Measurements from ENCODE around the gene FRMPD2.
"Not testable (repeated sequence)": the region's sequence is repeated elsewhere in the genome, so short reads cannot be mapped to it uniquely, and the experiment has no call there.

FRMPD2 gene

GRCh38 chr10:48126251-48126650 is 148.2 kb downstream of the FRMPD2 start:
- not testable (repeated sequence) for H3K4me1 ChIP-seq (ENCODE audit: control insufficient read depth, insufficient read depth, low read length); H3K36me3 ChIP-seq (ENCODE audit: control insufficient read depth in 2 of 2, insufficient read depth in 2 of 2, low read length in 2 of 2); H3K9me3 ChIP-seq (ENCODE audit: control insufficient read depth in 2 of 2, low read length in 2 of 2); H3K4me3 ChIP-seq (ENCODE audit: low read length in 2 of 2); H3K27me3 ChIP-seq (ENCODE audit: control insufficient read depth in 1 of 2, insufficient read depth in 2 of 2, low read length in 2 of 2); H3K9ac ChIP-seq (ENCODE audit: low read length in 2 of 2); H3K27ac ChIP-seq (ENCODE audit: low read length)

- not testable (repeated sequence) for H3K4me1 ChIP-seq (ENCODE audit: control insufficient read depth, insufficient read depth, low read length); H3K4me3 ChIP-seq (ENCODE audit: low read length in 2 of 2); H3K27me3 ChIP-seq (ENCODE audit: control insufficient read depth in 1 of 2, insufficient read depth in 2 of 2, low read length in 2 of 2); H3K9ac ChIP-seq (ENCODE audit: low read length in 2 of 2); H3K27ac ChIP-seq (ENCODE audit: low read length); H3K36me3 ChIP-seq (ENCODE audit: control insufficient read depth in 2 of 2, insufficient read depth in 2 of 2, low read length in 2 of 2); H3K9me3 ChIP-seq (ENCODE audit: control insufficient read depth in 2 of 2, low read length in 2 of 2)
Measured at GRCh38 chr10:48125631-48126030, 148.9 kb downstream of the FRMPD2 start.

GRCh38 chr10:48122618-48123017 is 151.9 kb downstream of the FRMPD2 start:
- not testable (repeated sequence) for H3K9ac ChIP-seq (ENCODE audit: low read length in 2 of 2); H3K4me3 ChIP-seq (ENCODE audit: low read length in 2 of 2); H3K9me3 ChIP-seq (ENCODE audit: control insufficient read depth in 2 of 2, low read length in 2 of 2); H3K27me3 ChIP-seq (ENCODE audit: control insufficient read depth in 1 of 2, insufficient read depth in 2 of 2, low read length in 2 of 2); H3K4me1 ChIP-seq (ENCODE audit: control insufficient read depth, insufficient read depth, low read length); H3K27ac ChIP-seq (ENCODE audit: low read length); H3K36me3 ChIP-seq (ENCODE audit: control insufficient read depth in 2 of 2, insufficient read depth in 2 of 2, low read length in 2 of 2)

GRCh38 chr10:48110277-48110676 is 164.2 kb downstream of the FRMPD2 start:
- H3K4me3 ChIP-seq (ENCODE audit: low read length in 2 of 2); H3K36me3 ChIP-seq (ENCODE audit: control insufficient read depth in 2 of 2, insufficient read depth in 2 of 2, low read length in 2 of 2); H3K9ac ChIP-seq (ENCODE audit: low read length in 2 of 2); H3K9me3 ChIP-seq (ENCODE audit: control insufficient read depth in 2 of 2, low read length in 2 of 2); H3K27me3 ChIP-seq (ENCODE audit: control insufficient read depth in 1 of 2, insufficient read depth in 2 of 2, low read length in 2 of 2); H3K27ac ChIP-seq (ENCODE audit: low read length); H3K4me1 ChIP-seq (ENCODE audit: control insufficient read depth, insufficient read depth, low read length): not testable (repeated sequence)

Data from stomach smooth muscle (tissue), 2 donors.